Right lobe of liver (tissue), 4 donors: Measurements from ENCODE around the gene IL1RAP.

Experiments used
- CTCF ChIP-seq, 4 donors: fragments of 200-600 bp in 3 of 4; fragments of 450-650 bp in 1 of 4; IDR thresholded peaks; one replicate each; pipeline versions ENCODE4 v1.5.1 to v1.8.0; 2016 to 2022; ENCODE audit warnings: antibody characterized with exemption in 4 of 4, mild to moderate bottlenecking in 2 of 4
- POLR2A ChIP-seq: fragments of 450-650 bp; IDR thresholded peaks from one replicate; pipeline ENCODE4 v1.6.1; 2017; ENCODE audit warnings: antibody characterized with exemption, mild to moderate bottlenecking
- donor health status: DM: no; HTN: no; CAD: no.
- donor health status: DM: no; HTN: no; CAD: no.
- donor health status: DM: no; HTN: yes; CAD: no.

- TF ChIP-seq CTCF (IDR thresholded peaks at IDR 0.05) = no peak
- TF ChIP-seq POLR2A = no peak
These were observed 144.2 kb downstream of the IL1RAP start for GRCh38 chr3:190658106-190658505.
